SK-N-SH (cell line): ENCODE measurements around the gene BTBD7. TPM values are rescaled to one million over a fixed set of nuclear protein-coding genes. Genes with fewer than 3 reads are reported as not detected.

Experiments used
- CTCF ChIA-PET: fragments of 300-600, 350-600 bp; formaldehyde crosslinking; extraction: SDS; loops from one replicate; lab custom pipeline; 2021; lab: Yijun Ruan, JAX
- POLR2A ChIA-PET: fragments of 350-600 bp; sonication (Branson Sonifier 250); formaldehyde crosslinking; extraction: SDS; loops from one replicate; lab custom pipeline; 2020; ENCODE audit warnings: antibody characterized with exemption, inconsistent platforms; lab: Yijun Ruan, JAX
- DNase-seq: peaks from one replicate; pipeline ENCODE4 v3.0.0; 2012
- H2AFZ ChIP-seq: fragments of 200-600 bp; sonication (generic); 2 replicates; pipeline ENCODE4 v1.8.1; 2016; ENCODE audit warnings: antibody characterized with exemption, mild to moderate bottlenecking, low read depth
- H3F3A ChIP-seq: fragments of 200-600 bp; sonication (generic); replicated peaks from 2 replicates; pipeline ENCODE3; 2016; ENCODE audit warnings: antibody characterized with exemption, mild to moderate bottlenecking; ENCODE audit not compliant: insufficient read depth
- H3K27ac ChIP-seq, 2 experiments: fragments of 200-500 bp in 1 of 2; fragments of 200-600 bp in 1 of 2; sonication (Bioruptor generic) in 1 of 2; sonication (generic), shearing (Covaris generic) in 1 of 2; 2 replicates each; pipeline versions ENCODE4 v1.5.1 to v1.6.1; 2014 to 2016; ENCODE audit warnings: low read depth in 2 of 2, inconsistent platforms in 1 of 2, low read length in 1 of 2, mild to moderate bottlenecking in 1 of 2, mixed read lengths in 1 of 2
- H3K27me3 ChIP-seq: fragments of 200-600 bp; sonication (generic), shearing (Covaris generic); 2 replicates; pipeline ENCODE4 v1.6.1; 2016; ENCODE audit warnings: mixed run types; ENCODE audit not compliant: insufficient read depth
- H3K36me3 ChIP-seq, 2 experiments: fragments of 200-500 bp in 1 of 2; fragments of 200-600 bp in 1 of 2; sonication (Bioruptor generic) in 1 of 2; sonication (generic) in 1 of 2; replicated peaks in 1 of 2; 2 replicates each; pipeline versions ENCODE3 to v1.5.1; 2014 to 2016; ENCODE audit warnings: low read length in 1 of 2, mild to moderate bottlenecking in 1 of 2; ENCODE audit not compliant: insufficient read depth in 2 of 2, control insufficient read depth in 1 of 2
- H3K4me1 ChIP-seq, 2 experiments: fragments of 200-500 bp in 1 of 2; fragments of 200-600 bp in 1 of 2; sonication (Bioruptor generic) in 1 of 2; sonication (generic), shearing (Covaris generic) in 1 of 2; 2 replicates each; pipeline versions ENCODE4 v1.5.1 to v1.6.1; 2014 to 2016; ENCODE audit warnings: low read depth in 1 of 2, low read length in 1 of 2, mixed run types in 1 of 2; ENCODE audit not compliant: insufficient read depth in 2 of 2, control insufficient read depth in 1 of 2
- H3K4me2 ChIP-seq: fragments of 200-600 bp; sonication (generic), shearing (Covaris generic); 2 replicates; pipeline ENCODE4 v1.6.1; 2017; ENCODE audit warnings: mixed run types
- H3K4me3 ChIP-seq, 2 experiments: fragments of 200-500 bp in 1 of 2; fragments of 200-600 bp in 1 of 2; sonication (Bioruptor generic) in 1 of 2; sonication (generic), shearing (Covaris generic) in 1 of 2; 2 replicates each; pipeline versions ENCODE4 v1.5.1 to v1.8.1; 2014 to 2016; ENCODE audit warnings: low read depth in 2 of 2, inconsistent platforms in 1 of 2, low read length in 1 of 2, mild to moderate bottlenecking in 1 of 2, mixed read lengths in 1 of 2, moderate library complexity in 1 of 2
- H3K79me2 ChIP-seq: fragments of 200-600 bp; sonication (generic); 2 replicates; pipeline ENCODE4 v1.8.1; 2017; ENCODE audit warnings: mild to moderate bottlenecking; ENCODE audit not compliant: insufficient read depth
- H3K9ac ChIP-seq: fragments of 200-600 bp; sonication (generic); 2 replicates; pipeline ENCODE4 v1.6.1; 2017; ENCODE audit warnings: mixed run types
- H3K9me2 ChIP-seq: fragments of 200-600 bp; sonication (generic); 2 replicates; pipeline ENCODE4 v1.6.1; 2017; ENCODE audit warnings: mixed run types
- H3K9me3 ChIP-seq: fragments of 200-600 bp; sonication (generic); 2 replicates; pipeline ENCODE4 v1.6.1; 2017; ENCODE audit warnings: mixed run types, mild to moderate bottlenecking, moderate library complexity
- H4K20me1 ChIP-seq: fragments of 200-600 bp; sonication (generic); 2 replicates; pipeline ENCODE4 v1.6.1; 2017; ENCODE audit warnings: mild to moderate bottlenecking, mixed run types; ENCODE audit not compliant: insufficient read depth
- CHD2 ChIP-seq: fragments of 150-350 bp; IDR thresholded peaks from 2 replicates; pipeline ENCODE4 v1.6.1; 2018; ENCODE audit warnings: low read length; ENCODE audit not compliant: partially characterized antibody
- ELF1 ChIP-seq: IDR thresholded peaks from 2 replicates; pipeline ENCODE4 v1.4.0; 2012
- EP300 ChIP-seq, 2 experiments: IDR thresholded peaks; 2 replicates each; pipeline versions ENCODE4 v1.4.0 to v1.6.1; 2012; ENCODE audit warnings: borderline replicate concordance in 1 of 2, low read depth in 1 of 2, low read length in 1 of 2
- MEF2A ChIP-seq: IDR thresholded peaks from 2 replicates; pipeline ENCODE4 v1.4.0; 2012; ENCODE audit warnings: low read depth, borderline replicate concordance
- MXI1 ChIP-seq: IDR thresholded peaks from 2 replicates; pipeline ENCODE4 v1.6.1; 2012; ENCODE audit warnings: mild to moderate bottlenecking, low read depth, low read length, improper control_type of control experiment
- NFIC ChIP-seq: IDR thresholded peaks from 2 replicates; pipeline ENCODE4 v1.4.0; 2012; ENCODE audit warnings: borderline replicate concordance
- NRF1 ChIP-seq: IDR thresholded peaks from 2 replicates; pipeline ENCODE4 v1.6.1; 2012; ENCODE audit warnings: low read depth, mild to moderate bottlenecking, low read length
- RAD21 ChIP-seq: IDR thresholded peaks from 2 replicates; pipeline ENCODE4 v1.6.1; 2012; ENCODE audit warnings: mild to moderate bottlenecking, low read length
- RCOR1 ChIP-seq: fragments of 150-350 bp; IDR thresholded peaks from 2 replicates; pipeline ENCODE4 v1.6.1; 2017; ENCODE audit warnings: antibody characterized with exemption, low read length
- RFX5 ChIP-seq: IDR thresholded peaks from 2 replicates; pipeline ENCODE4 v1.6.1; 2012; ENCODE audit warnings: mild to moderate bottlenecking, improper control_type of control experiment, low read length
- RXRA ChIP-seq: IDR thresholded peaks from 2 replicates; pipeline ENCODE4 v1.4.0; 2012; ENCODE audit warnings: low read depth, mild to moderate bottlenecking, borderline replicate concordance
- TAF1 ChIP-seq: IDR thresholded peaks from 2 replicates; pipeline ENCODE4 v1.6.1; 2012; ENCODE audit warnings: low read depth, mild to moderate bottlenecking, low read length, moderate library complexity, borderline replicate concordance
- TCF12 ChIP-seq: IDR thresholded peaks from 2 replicates; pipeline ENCODE4 v1.4.0; 2012
- TEAD4 ChIP-seq: IDR thresholded peaks from 2 replicates; pipeline ENCODE4 v1.4.0; 2012; ENCODE audit warnings: mild to moderate bottlenecking, borderline replicate concordance; ENCODE audit not compliant: insufficient read depth
- YY1 ChIP-seq: IDR thresholded peaks from 2 replicates; pipeline ENCODE4 v1.4.0; 2012; ENCODE audit warnings: low read depth, mild to moderate bottlenecking
- WGBS: methylation state at CpG from one replicate; pipeline ENCODE4 v1.1.6; 2017; ENCODE audit warnings: low lambda C conversion rate; 5-methylcytosine and 5-hydroxymethylcytosine counted together
- polyA plus RNA-seq, 3 experiments: library from polyadenylated mRNA; depleted of rRNA; stranded (reverse); fragments of >200 nt; gene quantifications; 2 replicates each; pipeline ENCODE4 v1.2.3, GENCODE V29; 2012
- TF ChIP-seq, protein P1 (sequence below): fragments of 200-600 bp; sonication (generic); IDR thresholded peaks from 2 replicates; pipeline ENCODE4 v1.6.1; 2017; ENCODE audit warnings: antibody characterized with exemption, mild to moderate bottlenecking, moderate library complexity
- TF ChIP-seq, protein P2 (sequence below): IDR thresholded peaks from 2 replicates; pipeline ENCODE4 v1.4.0; 2012; ENCODE audit warnings: low read depth, borderline replicate concordance
- TF ChIP-seq, protein P3 (sequence below): fragments of 150-350 bp; IDR thresholded peaks from 2 replicates; pipeline ENCODE4 v1.6.1; 2017; ENCODE audit warnings: antibody characterized with exemption, low read length, low read depth, borderline replicate concordance
- TF ChIP-seq, protein P4 (sequence below): IDR thresholded peaks from 2 replicates; pipeline ENCODE4 v1.4.0; 2012; ENCODE audit warnings: low read depth, borderline replicate concordance

Gene BTBD7
- polyA plus RNA-seq, 1 of the 3 experiments (the other 2 are of a cell fraction), result 8.6 TPM

DNA sequence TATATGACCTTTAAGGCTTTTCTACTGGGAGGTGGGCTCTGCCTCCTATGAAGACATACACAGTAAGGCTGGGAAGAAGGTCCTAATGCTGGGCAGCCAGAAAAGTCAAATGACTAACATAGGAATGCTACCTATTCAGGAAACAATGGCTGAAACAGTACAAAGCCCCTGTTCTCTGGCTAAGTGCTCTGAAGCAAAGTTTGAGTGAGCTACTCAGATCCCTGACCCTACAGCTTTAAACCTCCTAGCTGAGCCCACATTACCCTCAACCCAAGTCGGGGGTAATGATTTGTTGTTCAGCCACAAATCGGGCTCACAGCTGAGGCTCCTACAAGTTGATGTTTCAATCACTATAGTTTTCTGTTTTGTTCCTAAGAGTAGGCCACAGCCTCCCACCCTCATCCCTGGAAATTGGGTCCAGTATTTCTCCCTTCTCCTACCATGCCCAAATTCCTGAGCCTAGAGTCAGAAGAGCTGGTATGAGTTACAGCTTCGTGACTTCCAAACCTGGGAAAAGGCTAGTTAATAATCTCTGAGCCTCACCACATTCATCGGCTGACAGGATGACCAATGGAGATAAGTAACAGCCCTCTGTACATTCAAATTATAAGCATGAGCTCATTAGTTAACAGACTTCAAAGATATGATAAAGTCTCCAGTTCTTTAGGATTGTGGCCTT is 46.5 kb downstream of the BTBD7 start (continued):
- TF ChIP-seq, protein P1, sequence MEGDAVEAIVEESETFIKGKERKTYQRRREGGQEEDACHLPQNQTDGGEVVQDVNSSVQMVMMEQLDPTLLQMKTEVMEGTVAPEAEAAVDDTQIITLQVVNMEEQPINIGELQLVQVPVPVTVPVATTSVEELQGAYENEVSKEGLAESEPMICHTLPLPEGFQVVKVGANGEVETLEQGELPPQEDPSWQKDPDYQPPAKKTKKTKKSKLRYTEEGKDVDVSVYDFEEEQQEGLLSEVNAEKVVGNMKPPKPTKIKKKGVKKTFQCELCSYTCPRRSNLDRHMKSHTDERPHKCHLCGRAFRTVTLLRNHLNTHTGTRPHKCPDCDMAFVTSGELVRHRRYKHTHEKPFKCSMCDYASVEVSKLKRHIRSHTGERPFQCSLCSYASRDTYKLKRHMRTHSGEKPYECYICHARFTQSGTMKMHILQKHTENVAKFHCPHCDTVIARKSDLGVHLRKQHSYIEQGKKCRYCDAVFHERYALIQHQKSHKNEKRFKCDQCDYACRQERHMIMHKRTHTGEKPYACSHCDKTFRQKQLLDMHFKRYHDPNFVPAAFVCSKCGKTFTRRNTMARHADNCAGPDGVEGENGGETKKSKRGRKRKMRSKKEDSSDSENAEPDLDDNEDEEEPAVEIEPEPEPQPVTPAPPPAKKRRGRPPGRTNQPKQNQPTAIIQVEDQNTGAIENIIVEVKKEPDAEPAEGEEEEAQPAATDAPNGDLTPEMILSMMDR, result no peak
- TF ChIP-seq RCOR1, result no peak

DNA sequence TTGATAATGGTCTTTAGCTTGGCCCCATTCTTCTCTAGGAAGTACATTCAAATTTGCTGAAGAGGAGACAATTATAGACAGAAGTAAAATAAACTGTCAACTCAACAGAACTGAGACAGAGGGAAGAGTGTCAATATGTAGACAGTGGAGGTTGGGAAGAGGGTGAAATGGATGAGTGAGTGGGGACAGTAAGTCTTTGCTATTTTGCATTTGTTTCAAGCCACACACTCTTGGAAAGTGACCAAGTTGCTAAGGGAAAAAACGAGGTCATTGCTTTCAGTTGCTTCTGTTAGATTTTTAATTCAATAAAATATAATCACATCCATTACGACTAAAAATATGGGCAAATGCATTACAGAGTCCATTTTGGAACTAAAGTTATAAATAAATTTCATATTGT is 47.8 kb downstream of the BTBD7 start:
- Histone ChIP-seq H3F3A (no peaks in the 10 kb centered on the region), H3K79me2 (peaks cover 11% of the 10 kb centered on the region), H3K9ac (no peak overlapping the region), H3K4me3 (no peak overlapping the region), H3K9me3 (no peaks in the 10 kb centered on the region), H2AFZ (no peak overlapping the region), H3K4me1 (peaks cover 6 to 9% of the 10 kb centered on the region in 2 experiments; a peak in 3 of 4 replicates), H3K9me2 (no peaks in the 10 kb centered on the region), H3K27me3 (no peaks in the 10 kb centered on the region), H3K36me3 (peaks cover 5 to 7% of the 10 kb centered on the region in 2 experiments), H4K20me1 (no peaks in the 10 kb centered on the region), H3K4me2 (no peak overlapping the region), H3K27ac (peak overlapping the region in 1 of 2 experiments; percentile 64; a peak in 3 of 4 replicates)
- CTCF ChIA-PET, result interaction anchor here (0.9 kb wide), 1 partner anchor 259 kb away, joined by 3 read pairs; no protein-coding TSS in a partner anchor
- TF ChIP-seq NFIC, result no peak
- 0 out of 2 replicates have a peak, but pooled peaks have one; percentile 19 for TF ChIP-seq MXI1
- TF ChIP-seq RFX5, result no peak
- WGBS, result 27% methylated on average over 2 of the region's 2 CpGs
- POLR2A ChIA-PET, result no interaction called here
- peak; percentile 17 for DNase-seq

DNA sequence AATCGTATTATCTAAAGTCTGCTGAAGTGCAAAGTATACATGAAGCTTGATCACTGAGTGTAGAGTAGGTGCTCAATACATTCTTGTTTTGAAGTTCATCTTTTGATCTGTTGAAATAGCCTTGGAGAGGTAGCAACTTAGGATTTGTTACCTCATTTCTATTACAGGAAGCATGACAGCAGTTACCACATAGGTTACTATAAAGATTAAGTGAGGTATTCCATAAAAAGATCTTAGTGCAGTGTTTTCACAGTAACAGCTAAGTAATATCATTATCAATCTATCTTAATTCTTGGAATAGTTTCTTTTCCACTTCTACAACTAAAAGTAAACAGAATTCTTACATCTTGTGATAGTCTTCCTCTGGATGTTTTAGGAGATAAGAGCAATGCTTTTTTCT is 50.9 kb downstream of the BTBD7 start:
- Histone ChIP-seq H3K9ac (no peak overlapping the region), H3F3A (no peaks in the 10 kb centered on the region), H3K79me2 (peaks cover 20% of the 10 kb centered on the region; the same call in 1 of the 2 replicates), H3K36me3 (no peaks in the 10 kb centered on the region), H3K4me2 (no peak overlapping the region), H3K9me3 (no peaks in the 10 kb centered on the region), H3K4me3 (no peak overlapping the region), H3K27ac (no peak overlapping the region), H3K4me1 (peaks cover 6 to 9% of the 10 kb centered on the region in 2 experiments; a peak in 3 of 4 replicates), H2AFZ (no peak overlapping the region), H3K27me3 (no peaks in the 10 kb centered on the region), H4K20me1 (no peaks in the 10 kb centered on the region), H3K9me2 (no peaks in the 10 kb centered on the region)
- ChIA-PET POLR2A (interaction anchor here (0.6 kb wide), 1 partner anchor 11 kb away, joined by 3 read pairs; no protein-coding TSS in a partner anchor), CTCF (no interaction called here)
- DNase-seq, result no peak
- 96% methylated on average over 1 of the region's 1 CpG for WGBS
- TF ChIP-seq MEF2A, result no peak
- no peak for TF ChIP-seq NRF1
- TF ChIP-seq TCF12, result no peak
- TF ChIP-seq RAD21, result no peak
- TF ChIP-seq, protein P2, sequence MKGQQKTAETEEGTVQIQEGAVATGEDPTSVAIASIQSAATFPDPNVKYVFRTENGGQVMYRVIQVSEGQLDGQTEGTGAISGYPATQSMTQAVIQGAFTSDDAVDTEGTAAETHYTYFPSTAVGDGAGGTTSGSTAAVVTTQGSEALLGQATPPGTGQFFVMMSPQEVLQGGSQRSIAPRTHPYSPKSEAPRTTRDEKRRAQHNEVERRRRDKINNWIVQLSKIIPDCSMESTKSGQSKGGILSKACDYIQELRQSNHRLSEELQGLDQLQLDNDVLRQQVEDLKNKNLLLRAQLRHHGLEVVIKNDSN, result no peak
- TF ChIP-seq TAF1, result no peak
- TF ChIP-seq, protein P3, sequence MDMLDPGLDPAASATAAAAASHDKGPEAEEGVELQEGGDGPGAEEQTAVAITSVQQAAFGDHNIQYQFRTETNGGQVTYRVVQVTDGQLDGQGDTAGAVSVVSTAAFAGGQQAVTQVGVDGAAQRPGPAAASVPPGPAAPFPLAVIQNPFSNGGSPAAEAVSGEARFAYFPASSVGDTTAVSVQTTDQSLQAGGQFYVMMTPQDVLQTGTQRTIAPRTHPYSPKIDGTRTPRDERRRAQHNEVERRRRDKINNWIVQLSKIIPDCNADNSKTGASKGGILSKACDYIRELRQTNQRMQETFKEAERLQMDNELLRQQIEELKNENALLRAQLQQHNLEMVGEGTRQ, result no peak
- TF ChIP-seq EP300 (IDR thresholded peaks at IDR 0.05; ENCODE audit: borderline replicate concordance in 1 of 2, low read depth in 1 of 2, low read length in 1 of 2), result no peak
- no peak for TF ChIP-seq YY1
- TF ChIP-seq TEAD4, result no peak
- TF ChIP-seq MXI1, result no peak
- TF ChIP-seq RXRA, result no peak
- no peak for TF ChIP-seq CHD2
- no peak for TF ChIP-seq ELF1
- TF ChIP-seq, protein P4, sequence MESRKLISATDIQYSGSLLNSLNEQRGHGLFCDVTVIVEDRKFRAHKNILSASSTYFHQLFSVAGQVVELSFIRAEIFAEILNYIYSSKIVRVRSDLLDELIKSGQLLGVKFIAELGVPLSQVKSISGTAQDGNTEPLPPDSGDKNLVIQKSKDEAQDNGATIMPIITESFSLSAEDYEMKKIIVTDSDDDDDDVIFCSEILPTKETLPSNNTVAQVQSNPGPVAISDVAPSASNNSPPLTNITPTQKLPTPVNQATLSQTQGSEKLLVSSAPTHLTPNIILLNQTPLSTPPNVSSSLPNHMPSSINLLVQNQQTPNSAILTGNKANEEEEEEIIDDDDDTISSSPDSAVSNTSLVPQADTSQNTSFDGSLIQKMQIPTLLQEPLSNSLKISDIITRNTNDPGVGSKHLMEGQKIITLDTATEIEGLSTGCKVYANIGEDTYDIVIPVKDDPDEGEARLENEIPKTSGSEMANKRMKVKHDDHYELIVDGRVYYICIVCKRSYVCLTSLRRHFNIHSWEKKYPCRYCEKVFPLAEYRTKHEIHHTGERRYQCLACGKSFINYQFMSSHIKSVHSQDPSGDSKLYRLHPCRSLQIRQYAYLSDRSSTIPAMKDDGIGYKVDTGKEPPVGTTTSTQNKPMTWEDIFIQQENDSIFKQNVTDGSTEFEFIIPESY, result no peak
